A673 (cell line): ENCODE measurements around the gene HMCN2.

Experiments
- EZH2 ChIP-seq: fragments of 200-600 bp; sonication (generic); IDR thresholded peaks from 2 replicates; pipeline ENCODE4 v1.6.1; 2017; ENCODE audit warnings: borderline replicate concordance, low read depth, mild to moderate bottlenecking, mixed read lengths, antibody characterized with exemption, low read length; ENCODE audit not compliant: poor library complexity, severe bottlenecking
- TF ChIP-seq, protein P1 (sequence below): fragments of 300-800, 200-600 bp; sonication (generic); conservative IDR thresholded peaks from 2 replicates; pipeline ENCODE4 v1.5.1; 2017; ENCODE audit warnings: low read depth, mild to moderate bottlenecking, antibody characterized with exemption, low read length, moderate library complexity, mixed read lengths

DNA sequence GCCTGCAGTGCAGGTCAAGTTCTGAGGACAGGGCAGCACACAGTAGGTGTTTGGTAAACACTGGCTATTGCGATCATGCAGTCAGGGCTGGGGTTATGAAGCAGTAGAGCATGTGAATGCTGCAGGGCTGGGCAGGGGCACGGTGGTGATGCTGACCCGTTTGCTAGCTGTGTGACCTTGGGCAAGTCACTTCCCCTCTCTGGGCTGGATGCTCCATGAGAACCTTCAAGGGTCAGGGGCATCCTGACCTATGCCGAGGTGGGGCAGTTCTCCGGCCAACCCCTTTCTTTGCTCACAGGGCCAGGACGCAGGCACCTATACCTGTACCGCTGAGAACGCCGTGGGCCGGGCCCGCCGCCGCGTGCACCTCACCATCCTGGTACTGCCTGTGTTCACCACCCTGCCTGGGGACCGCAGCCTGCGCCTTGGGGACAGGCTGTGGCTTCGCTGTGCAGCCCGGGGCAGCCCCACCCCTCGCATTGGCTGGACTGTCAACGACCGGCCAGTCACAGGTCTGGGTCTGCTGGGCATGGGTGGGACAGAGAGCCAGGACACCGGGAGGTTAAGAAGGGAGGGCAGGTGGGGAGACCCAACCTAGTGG lies 140.2 kb downstream of the HMCN2 start:
- TF ChIP-seq, protein P1, sequence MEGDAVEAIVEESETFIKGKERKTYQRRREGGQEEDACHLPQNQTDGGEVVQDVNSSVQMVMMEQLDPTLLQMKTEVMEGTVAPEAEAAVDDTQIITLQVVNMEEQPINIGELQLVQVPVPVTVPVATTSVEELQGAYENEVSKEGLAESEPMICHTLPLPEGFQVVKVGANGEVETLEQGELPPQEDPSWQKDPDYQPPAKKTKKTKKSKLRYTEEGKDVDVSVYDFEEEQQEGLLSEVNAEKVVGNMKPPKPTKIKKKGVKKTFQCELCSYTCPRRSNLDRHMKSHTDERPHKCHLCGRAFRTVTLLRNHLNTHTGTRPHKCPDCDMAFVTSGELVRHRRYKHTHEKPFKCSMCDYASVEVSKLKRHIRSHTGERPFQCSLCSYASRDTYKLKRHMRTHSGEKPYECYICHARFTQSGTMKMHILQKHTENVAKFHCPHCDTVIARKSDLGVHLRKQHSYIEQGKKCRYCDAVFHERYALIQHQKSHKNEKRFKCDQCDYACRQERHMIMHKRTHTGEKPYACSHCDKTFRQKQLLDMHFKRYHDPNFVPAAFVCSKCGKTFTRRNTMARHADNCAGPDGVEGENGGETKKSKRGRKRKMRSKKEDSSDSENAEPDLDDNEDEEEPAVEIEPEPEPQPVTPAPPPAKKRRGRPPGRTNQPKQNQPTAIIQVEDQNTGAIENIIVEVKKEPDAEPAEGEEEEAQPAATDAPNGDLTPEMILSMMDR, result no peak
- no peak for TF ChIP-seq EZH2
